ENCODE measurements around the gene ACVR1B.
A peak's percentile ranks its signal among the peaks of the same experiment; 100 is the strongest.

DNA sequence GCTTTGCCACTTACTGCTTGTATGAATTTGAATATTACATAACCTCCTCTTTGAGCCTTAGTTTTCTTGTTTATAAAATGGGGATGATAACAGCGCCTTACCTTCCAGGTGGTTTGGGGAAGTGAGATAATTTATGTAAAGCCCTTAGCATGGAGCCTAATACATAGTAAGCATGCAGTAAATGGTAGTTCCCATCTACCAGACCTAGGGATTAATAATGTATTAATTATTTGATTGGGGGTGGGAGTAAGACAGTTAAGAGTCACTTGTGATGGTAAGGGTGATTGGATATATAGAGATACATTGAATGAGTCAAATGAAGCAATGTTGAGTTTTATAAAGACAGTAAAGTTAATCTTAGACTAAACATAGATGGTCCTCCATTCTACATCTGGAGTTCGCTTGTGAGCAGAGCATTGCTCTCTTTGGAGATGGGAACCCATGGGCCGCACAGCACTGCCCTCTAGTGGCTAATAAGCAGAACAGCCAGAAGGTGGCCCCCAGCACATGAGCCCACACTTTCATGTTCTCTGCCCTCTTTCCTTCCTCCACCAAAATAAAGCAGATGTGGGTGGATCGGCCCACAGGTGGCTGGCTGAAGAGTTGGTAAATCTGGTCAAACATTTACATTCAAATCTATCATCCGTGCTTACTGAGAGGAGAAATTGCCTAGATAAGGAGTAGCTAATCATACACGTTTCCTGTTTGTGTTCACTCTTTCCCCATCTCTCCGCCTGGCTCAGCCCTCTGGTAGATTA is 28.7 kb downstream of the ACVR1B start:
- TF ChIP-seq CTCF (IDR thresholded peaks at IDR 0.05) (peak; percentile 91 to 99 (median 98)), POLR2A (IDR thresholded peaks at IDR 0.05) (no peak)

Data from heart left ventricle (tissue), 13 donors.